Body of pancreas (tissue), 4 donors: Measurements from ENCODE around the gene COG6.

Source experiments
- CTCF ChIP-seq, 7 experiments: fragments of 450-650 bp in 4 of 7; fragments of 200-600 bp in 3 of 7; sonication (generic) in 3 of 7; IDR thresholded peaks; one replicate each; pipeline ENCODE4 v1.5.1; 2016 to 2019; ENCODE audit warnings: antibody characterized with exemption in 7 of 7
- POLR2A ChIP-seq, 3 donors: fragments of 450-650 bp; IDR thresholded peaks; one replicate each; pipeline ENCODE4 v1.6.1; 2016; ENCODE audit warnings: antibody characterized with exemption in 3 of 3, mild to moderate bottlenecking in 2 of 3

DNA sequence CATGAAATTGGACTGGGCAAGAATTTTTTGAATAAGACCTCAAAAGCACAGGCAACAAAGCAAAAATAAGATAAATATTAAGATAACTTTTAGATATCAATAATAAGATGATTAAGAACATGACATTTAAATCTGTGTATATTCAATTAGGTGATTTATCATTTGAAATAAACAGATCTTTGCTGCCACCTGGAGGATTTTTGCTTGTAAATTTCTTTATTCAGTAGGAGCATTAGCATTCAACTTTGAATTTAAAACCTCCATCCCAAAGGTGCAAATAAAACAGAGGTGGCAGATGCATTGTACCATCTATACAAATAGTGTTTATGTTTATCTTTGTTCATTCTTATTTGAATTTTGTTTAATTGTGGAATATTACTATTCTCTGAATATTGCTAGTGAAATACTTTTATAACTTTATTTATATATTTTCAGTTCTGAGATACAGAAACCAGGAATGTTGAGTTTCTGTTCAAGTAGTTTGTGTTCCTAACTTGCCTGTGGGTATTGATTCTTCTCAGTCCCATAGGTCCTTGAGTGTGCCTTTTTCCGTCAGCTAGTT lies 20.9 kb downstream of the COG6 start:
- peak in 6 of 7 experiments; percentile 15 to 58 (median 42) for TF ChIP-seq CTCF (IDR thresholded peaks at IDR 0.05)
- no peak for TF ChIP-seq POLR2A (IDR thresholded peaks at IDR 0.05)
